ENCODE measurements around the gene RCAN2. TPM values are rescaled to one million over a fixed set of nuclear protein-coding genes. Genes with fewer than 3 reads are reported as not detected.

Gene RCAN2
- total RNA-seq, 3 donors from 2014 or later: 2.9 to 14.9 (median 5.9) TPM

DNA sequence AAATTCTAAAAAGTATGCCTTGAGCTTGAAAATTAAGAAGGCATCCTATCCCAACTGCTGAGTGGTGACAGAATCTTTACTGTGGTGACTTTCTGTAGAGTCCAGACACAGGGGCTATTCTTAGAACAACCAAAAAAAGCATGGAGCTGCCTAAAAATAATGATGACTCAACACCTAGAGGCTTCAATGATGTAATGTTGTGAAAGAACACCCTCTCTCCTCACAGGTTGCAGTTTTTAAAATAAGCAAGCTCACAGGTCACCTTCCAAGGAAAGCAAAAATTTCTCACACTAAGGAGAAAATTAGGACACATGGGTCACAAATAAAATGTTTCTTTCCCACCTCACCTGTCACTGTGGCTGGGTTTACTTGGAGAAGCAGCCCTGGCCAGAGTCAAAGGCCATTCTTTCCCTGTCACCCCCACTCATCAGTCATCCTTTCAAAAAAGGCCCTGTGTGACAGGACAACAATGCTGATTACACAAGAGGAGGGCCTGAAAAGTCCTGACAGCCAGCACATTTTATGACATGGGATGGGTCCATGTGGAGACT is 53.5 kb downstream of the RCAN2 start:
- H3K36me3 ChIP-seq: no peaks in the 10 kb centered on the region
- no peaks in the 10 kb centered on the region for H3K4me1 ChIP-seq
- H3K4me3 ChIP-seq: no peak overlapping the region
- no peaks in the 10 kb centered on the region for H3K27me3 ChIP-seq
- intact Hi-C loops (cut with DNase I; ENCODE audit: low total_unique reads): no loop called here
- no peak overlapping the region for H3K27ac ChIP-seq
- TF ChIP-seq POLR2AphosphoS5 (IDR thresholded peaks at IDR 0.05) (no peak), POLR2A (IDR thresholded peaks at IDR 0.05) (no peak)
- TF ChIP-seq, protein P1, sequence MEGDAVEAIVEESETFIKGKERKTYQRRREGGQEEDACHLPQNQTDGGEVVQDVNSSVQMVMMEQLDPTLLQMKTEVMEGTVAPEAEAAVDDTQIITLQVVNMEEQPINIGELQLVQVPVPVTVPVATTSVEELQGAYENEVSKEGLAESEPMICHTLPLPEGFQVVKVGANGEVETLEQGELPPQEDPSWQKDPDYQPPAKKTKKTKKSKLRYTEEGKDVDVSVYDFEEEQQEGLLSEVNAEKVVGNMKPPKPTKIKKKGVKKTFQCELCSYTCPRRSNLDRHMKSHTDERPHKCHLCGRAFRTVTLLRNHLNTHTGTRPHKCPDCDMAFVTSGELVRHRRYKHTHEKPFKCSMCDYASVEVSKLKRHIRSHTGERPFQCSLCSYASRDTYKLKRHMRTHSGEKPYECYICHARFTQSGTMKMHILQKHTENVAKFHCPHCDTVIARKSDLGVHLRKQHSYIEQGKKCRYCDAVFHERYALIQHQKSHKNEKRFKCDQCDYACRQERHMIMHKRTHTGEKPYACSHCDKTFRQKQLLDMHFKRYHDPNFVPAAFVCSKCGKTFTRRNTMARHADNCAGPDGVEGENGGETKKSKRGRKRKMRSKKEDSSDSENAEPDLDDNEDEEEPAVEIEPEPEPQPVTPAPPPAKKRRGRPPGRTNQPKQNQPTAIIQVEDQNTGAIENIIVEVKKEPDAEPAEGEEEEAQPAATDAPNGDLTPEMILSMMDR (IDR thresholded peaks at IDR 0.05): no peak
- DNase-seq (ENCODE audit: low spot score in 2 of 2): no peak
- no peaks in the 10 kb centered on the region for H3K9me3 ChIP-seq

DNA sequence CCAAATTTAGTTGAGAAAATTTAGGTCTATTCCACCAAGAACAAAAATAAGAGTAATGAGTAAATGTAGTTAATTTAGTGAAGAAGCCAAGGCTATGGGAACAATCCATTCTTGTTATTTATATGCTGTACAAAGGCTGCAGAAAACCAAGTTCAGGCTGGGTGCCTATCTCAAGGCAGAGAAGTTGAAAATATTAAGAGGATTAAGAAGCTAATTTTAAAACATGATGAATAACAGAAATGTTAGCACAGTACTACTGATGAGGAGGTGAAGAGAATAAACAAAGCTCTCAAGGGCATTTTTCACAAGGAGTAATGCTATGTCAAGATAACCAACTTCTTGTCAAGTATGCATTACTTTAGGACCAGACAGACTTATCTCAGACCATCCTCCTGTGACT is 68.6 kb downstream of the RCAN2 start:
- Histone ChIP-seq H3K27me3 (no peaks in the 10 kb centered on the region), H3K4me1 (no peaks in the 10 kb centered on the region), H3K27ac (no peak overlapping the region), H3K36me3 (no peaks in the 10 kb centered on the region), H3K9me3 (no peaks in the 10 kb centered on the region), H3K4me3 (no peak overlapping the region)
- intact Hi-C loops (cut with DNase I; ENCODE audit: low total_unique reads): no loop called here
- DNase-seq (ENCODE audit: low spot score in 2 of 2): no peak
- TF ChIP-seq POLR2A (IDR thresholded peaks at IDR 0.05) (no peak), POLR2AphosphoS5 (IDR thresholded peaks at IDR 0.05) (no peak)
- TF ChIP-seq, protein P1 (IDR thresholded peaks at IDR 0.05): no peak

DNA sequence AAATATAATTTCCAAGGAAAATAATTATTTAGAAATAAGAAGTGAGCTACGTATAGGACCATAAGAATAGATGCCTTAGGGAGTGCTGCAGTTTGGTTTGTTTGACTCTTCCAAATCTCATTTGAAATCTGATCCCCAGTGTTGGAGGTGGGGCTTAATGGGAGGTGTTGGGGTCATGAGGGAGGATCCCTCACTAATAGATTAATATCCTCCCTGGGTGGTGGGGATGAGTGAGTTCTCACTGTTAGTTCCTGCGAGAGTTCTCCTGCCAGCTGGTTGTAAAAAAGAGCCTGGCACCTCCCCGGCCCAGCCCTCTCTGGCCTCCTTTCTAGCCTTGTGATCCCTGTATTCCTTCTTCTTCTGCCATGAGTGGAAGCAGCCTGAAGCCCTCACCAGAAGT is 69.3 kb downstream of the RCAN2 start:
- H3K4me1 ChIP-seq: no peaks in the 10 kb centered on the region
- no peaks in the 10 kb centered on the region for H3K9me3 ChIP-seq
- DNase-seq (ENCODE audit: low spot score in 2 of 2): no peak
- H3K36me3 ChIP-seq: no peaks in the 10 kb centered on the region
- intact Hi-C loops (cut with DNase I; ENCODE audit: low total_unique reads): no loop called here
- H3K27ac ChIP-seq: no peak overlapping the region
- TF ChIP-seq POLR2AphosphoS5 (IDR thresholded peaks at IDR 0.05) (no peak), POLR2A (IDR thresholded peaks at IDR 0.05) (no peak)
- no peak overlapping the region for H3K4me3 ChIP-seq
- H3K27me3 ChIP-seq: no peaks in the 10 kb centered on the region

DNA sequence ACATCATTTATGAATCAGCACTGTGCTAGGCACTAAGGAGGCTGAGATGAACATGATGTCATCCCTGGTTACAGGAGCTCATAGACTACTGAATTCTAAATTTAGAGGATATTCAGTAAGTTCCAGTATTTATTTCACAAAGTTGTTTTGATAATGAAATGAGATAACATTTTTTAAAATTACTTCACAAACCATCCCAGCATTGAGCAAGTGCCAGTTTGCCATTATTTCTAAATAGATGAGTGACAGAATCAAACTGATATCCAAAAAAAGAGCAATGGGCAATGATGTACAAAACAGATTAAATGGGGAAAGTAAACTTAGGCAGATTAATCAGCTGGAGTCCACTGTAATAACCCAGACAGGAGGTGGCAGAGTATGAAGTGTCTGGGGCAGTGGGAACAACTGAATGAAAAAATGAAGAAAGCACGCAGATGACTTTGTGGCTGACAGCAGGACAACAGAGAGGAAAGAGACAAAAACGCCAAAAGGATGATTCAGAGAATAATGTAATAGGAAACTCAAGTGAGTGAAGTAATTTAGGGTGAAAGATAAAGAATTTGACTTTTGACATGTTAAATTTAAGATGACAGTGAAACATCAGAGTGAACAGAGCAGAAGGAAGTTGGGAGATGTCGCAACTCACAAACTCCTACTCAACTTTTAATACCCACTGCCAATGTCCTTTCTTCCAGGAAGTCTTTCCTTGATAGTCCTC is 70.2 kb downstream of the RCAN2 start:
- intact Hi-C loops (cut with DNase I; ENCODE audit: low total_unique reads): no loop called here
- no peak for DNase-seq (ENCODE audit: low spot score in 2 of 2)
- TF ChIP-seq POLR2AphosphoS5 (IDR thresholded peaks at IDR 0.05) (no peak), POLR2A (IDR thresholded peaks at IDR 0.05) (no peak)
- TF ChIP-seq, protein P1 (IDR thresholded peaks at IDR 0.05): no peak
- Histone ChIP-seq H3K27ac (no peak overlapping the region), H3K4me3 (no peak overlapping the region), H3K36me3 (no peaks in the 10 kb centered on the region), H3K4me1 (no peaks in the 10 kb centered on the region), H3K9me3 (no peaks in the 10 kb centered on the region), H3K27me3 (no peaks in the 10 kb centered on the region)

DNA sequence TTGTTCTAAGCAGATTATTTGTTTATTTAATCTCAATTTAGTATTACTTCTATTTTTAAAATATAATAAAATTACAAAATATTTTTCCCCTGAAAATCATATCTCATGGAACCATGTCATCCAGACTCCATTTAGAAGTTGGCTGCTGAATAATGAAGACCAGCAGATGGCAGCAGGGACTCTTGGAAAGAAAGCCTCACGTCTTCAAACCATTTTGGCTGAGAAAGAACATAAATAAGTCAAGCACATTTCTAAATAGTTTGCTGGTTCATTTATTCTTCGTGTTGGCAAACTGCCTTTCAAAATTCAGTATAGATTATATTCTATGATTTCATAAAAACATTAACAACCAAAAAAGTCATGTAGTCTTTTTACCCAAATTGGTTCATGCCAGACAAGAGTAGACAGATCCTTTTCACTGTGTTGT is 71.7 kb downstream of the RCAN2 start:
- no peak overlapping the region for H3K27ac ChIP-seq
- H3K4me1 ChIP-seq: no peaks in the 10 kb centered on the region

More for the DNA sequence above, 71.7 kb downstream of the RCAN2 start:
- Histone ChIP-seq H3K36me3 (no peaks in the 10 kb centered on the region), H3K4me3 (no peak overlapping the region), H3K27me3 (no peaks in the 10 kb centered on the region), H3K9me3 (no peaks in the 10 kb centered on the region)
- DNase-seq (ENCODE audit: low spot score in 2 of 2): peak in 1 of 2 donors; percentile 65
- TF ChIP-seq, protein P1 (IDR thresholded peaks at IDR 0.05): peak in 2 of 3 donors; percentile 68 to 73
- no peak for TF ChIP-seq POLR2A (IDR thresholded peaks at IDR 0.05)
- intact Hi-C loops (cut with DNase I; ENCODE audit: low total_unique reads): no loop called here
